ENCODE data around the gene SPECC1. TPM values are rescaled to one million over a fixed set of nuclear protein-coding genes. Genes with fewer than 3 reads are reported as not detected.

The SPECC1 gene
- polyA plus RNA-seq, 1 experiment, result 56.4 TPM

GRCh38 chr17:20216853-20217252 is 207.7 kb downstream of the SPECC1 start:
- POLR2A ChIA-PET, result no interaction called here
- Histone ChIP-seq H3K9me3 (ENCODE audit: control insufficient read depth, insufficient read depth, low read length) (no peaks in the 10 kb centered on the region), H3K27ac (ENCODE audit: low read depth, low read length) (no peak overlapping the region), H3K4me3 (ENCODE audit: low read depth, low read length) (no peak overlapping the region), H3K27me3 (ENCODE audit: control insufficient read depth, insufficient read depth, low read length) (no peaks in the 10 kb centered on the region)
- CTCF ChIA-PET, result interaction anchor here (1.3 to 1.4 kb wide), 3 partner anchors 10 to 100 kb away, joined by 4 to 10 read pairs (median 5); no protein-coding TSS in a partner anchor
- no peak for DNase-seq (ENCODE audit: low read depth, low spot score)
- TF ChIP-seq CTCF (IDR thresholded peaks at IDR 0.05; ENCODE audit: low read depth, low read length), result no peak

- TF ChIP-seq CTCF (IDR thresholded peaks at IDR 0.05; ENCODE audit: low read depth, low read length), result no peak
- Histone ChIP-seq H3K9me3 (ENCODE audit: control insufficient read depth, insufficient read depth, low read length) (no peaks in the 10 kb centered on the region), H3K27me3 (ENCODE audit: control insufficient read depth, insufficient read depth, low read length) (no peaks in the 10 kb centered on the region), H3K4me3 (ENCODE audit: low read depth, low read length) (no peak overlapping the region), H3K27ac (ENCODE audit: low read depth, low read length) (no peak overlapping the region)
- POLR2A ChIA-PET, result no interaction called here
- no peak for DNase-seq (ENCODE audit: low read depth, low spot score)
- CTCF ChIA-PET, result interaction anchor here (0.6 to 1.4 kb wide), 4 partner anchors 9 to 101 kb away, joined by 3 to 10 read pairs (median 4); no protein-coding TSS in a partner anchor
Observed at GRCh38 chr17:20217677-20218076, 208.5 kb downstream of the SPECC1 start.

GRCh38 chr17:20218272-20218671 is 209.1 kb downstream of the SPECC1 start:
- POLR2A ChIA-PET, result no interaction called here
- no peaks in the 10 kb centered on the region for H3K27me3 ChIP-seq (ENCODE audit: control insufficient read depth, insufficient read depth, low read length)
- no peak overlapping the region for H3K27ac ChIP-seq (ENCODE audit: low read depth, low read length)
- CTCF ChIA-PET, result interaction anchor here (0.6 kb wide), 1 partner anchor 8 kb away, joined by 3 read pairs; no protein-coding TSS in a partner anchor
- no peaks in the 10 kb centered on the region for H3K9me3 ChIP-seq (ENCODE audit: control insufficient read depth, insufficient read depth, low read length)
- no peak for DNase-seq (ENCODE audit: low read depth, low spot score)
- H3K4me3 ChIP-seq (ENCODE audit: low read depth, low read length), result no peak overlapping the region
- no peak for TF ChIP-seq CTCF (IDR thresholded peaks at IDR 0.05; ENCODE audit: low read depth, low read length)

GRCh38 chr17:20223808-20224328 is 214.7 kb downstream of the SPECC1 start:
- no peak for TF ChIP-seq CTCF (IDR thresholded peaks at IDR 0.05; ENCODE audit: low read depth, low read length)
- Histone ChIP-seq H3K27me3 (ENCODE audit: control insufficient read depth, insufficient read depth, low read length) (no peaks in the 10 kb centered on the region), H3K4me3 (ENCODE audit: low read depth, low read length) (no peak overlapping the region), H3K9me3 (ENCODE audit: control insufficient read depth, insufficient read depth, low read length) (no peaks in the 10 kb centered on the region), H3K27ac (ENCODE audit: low read depth, low read length) (no peak overlapping the region)
- POLR2A ChIA-PET, result no interaction called here
- no peak for DNase-seq (ENCODE audit: low read depth, low spot score)
- CTCF ChIA-PET, result interaction anchor here (0.6 to 1.5 kb wide), 4 partner anchors 16 to 214 kb away, joined by 3 to 8 read pairs (median 4); no protein-coding TSS in a partner anchor

GRCh38 chr17:20224379-20224778 is 215.2 kb downstream of the SPECC1 start:
- no peak overlapping the region for H3K4me3 ChIP-seq (ENCODE audit: low read depth, low read length)
- no peak overlapping the region for H3K27ac ChIP-seq (ENCODE audit: low read depth, low read length)
- ChIA-PET POLR2A (no interaction called here), CTCF (interaction anchor here (1.2 kb wide), 1 partner anchor 97 kb away, joined by 3 read pairs; no protein-coding TSS in a partner anchor)
- no peak for TF ChIP-seq CTCF (IDR thresholded peaks at IDR 0.05; ENCODE audit: low read depth, low read length)
- no peak for DNase-seq (ENCODE audit: low read depth, low spot score)
- no peaks in the 10 kb centered on the region for H3K9me3 ChIP-seq (ENCODE audit: control insufficient read depth, insufficient read depth, low read length)
- H3K27me3 ChIP-seq (ENCODE audit: control insufficient read depth, insufficient read depth, low read length), result no peaks in the 10 kb centered on the region

Measured in AG04450 (cell line).